GM10847 (cell line): ENCODE data around the gene KCNJ16.

Source experiments
- POLR2A ChIP-seq: IDR thresholded peaks from 2 replicates; pipeline ENCODE4 v1.6.1; 2011; ENCODE audit not compliant: insufficient read length; ENCODE audit errors: extremely low read depth

KCNJ16 gene

GRCh38 chr17:70130289-70130688 lies 55.3 kb downstream of the KCNJ16 start:
- no peak for TF ChIP-seq POLR2A

- TF ChIP-seq POLR2A, result no peak
These were observed 57.5 kb downstream of the KCNJ16 start for GRCh38 chr17:70132505-70132904.

- TF ChIP-seq POLR2A, result no peak
These were observed 59.0 kb downstream of the KCNJ16 start for GRCh38 chr17:70134042-70134441.

- no peak for TF ChIP-seq POLR2A
These were observed 59.8 kb downstream of the KCNJ16 start for GRCh38 chr17:70134777-70135176.

GRCh38 chr17:70136131-70136530 lies 61.1 kb downstream of the KCNJ16 start:
- TF ChIP-seq POLR2A, result no peak

GRCh38 chr17:70137451-70138230 lies 62.6 kb downstream of the KCNJ16 start:
- no peak for TF ChIP-seq POLR2A

- no peak for TF ChIP-seq POLR2A
These were observed 63.4 kb downstream of the KCNJ16 start for GRCh38 chr17:70138291-70138865.

- TF ChIP-seq POLR2A, result no peak
These were observed 64.5 kb downstream of the KCNJ16 start for GRCh38 chr17:70139449-70139993.

GRCh38 chr17:70144260-70144846 lies 69.3 kb downstream of the KCNJ16 start:
- TF ChIP-seq POLR2A, result no peak

GRCh38 chr17:70153210-70153609 lies 78.2 kb downstream of the KCNJ16 start:
- no peak for TF ChIP-seq POLR2A

GRCh38 chr17:70157151-70157550 lies 82.1 kb downstream of the KCNJ16 start:
- no peak for TF ChIP-seq POLR2A

GRCh38 chr17:70158180-70158579 lies 83.2 kb downstream of the KCNJ16 start:
- no peak for TF ChIP-seq POLR2A

GRCh38 chr17:70158591-70158990 lies 83.6 kb downstream of the KCNJ16 start:
- no peak for TF ChIP-seq POLR2A

GRCh38 chr17:70159980-70160379 lies 85.0 kb downstream of the KCNJ16 start:
- TF ChIP-seq POLR2A, result no peak

GRCh38 chr17:70161519-70161918 lies 86.5 kb downstream of the KCNJ16 start:
- no peak for TF ChIP-seq POLR2A

GRCh38 chr17:70165383-70165782 lies 90.4 kb downstream of the KCNJ16 start:
- no peak for TF ChIP-seq POLR2A
